Inflammatory macrophage treated with lipopolysaccharide for 1 hour (primary cell): ENCODE measurements around the gene RSU1.
A peak's percentile ranks its signal among the peaks of the same experiment; 100 is the strongest.

Experiments used
- DNase-seq, 2 donors: peaks; one replicate each; pipeline ENCODE4 v3.0.0-alpha.2; 2020 to 2022

RSU1 gene

DNA sequence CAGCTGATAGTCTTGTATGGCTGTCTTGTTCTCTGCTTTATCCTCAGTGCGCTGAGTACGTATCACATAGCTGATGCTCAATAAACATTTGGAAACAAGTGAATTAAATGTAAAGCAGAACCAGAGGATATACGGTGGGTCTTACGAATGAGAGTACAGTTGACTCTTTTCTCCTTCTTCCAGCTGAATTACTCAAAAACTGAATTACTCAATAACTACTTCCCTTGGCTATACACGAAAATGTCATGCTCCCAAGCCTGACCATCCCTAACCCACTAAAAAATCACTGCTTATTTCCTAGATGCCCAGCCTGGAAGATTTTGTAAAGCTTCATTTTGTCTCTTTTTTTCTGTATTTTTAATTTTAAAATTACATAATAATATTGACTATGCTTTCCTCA lies 3.2 kb upstream of the RSU1 start:
- peak; percentile 32 to 48 for DNase-seq

DNA sequence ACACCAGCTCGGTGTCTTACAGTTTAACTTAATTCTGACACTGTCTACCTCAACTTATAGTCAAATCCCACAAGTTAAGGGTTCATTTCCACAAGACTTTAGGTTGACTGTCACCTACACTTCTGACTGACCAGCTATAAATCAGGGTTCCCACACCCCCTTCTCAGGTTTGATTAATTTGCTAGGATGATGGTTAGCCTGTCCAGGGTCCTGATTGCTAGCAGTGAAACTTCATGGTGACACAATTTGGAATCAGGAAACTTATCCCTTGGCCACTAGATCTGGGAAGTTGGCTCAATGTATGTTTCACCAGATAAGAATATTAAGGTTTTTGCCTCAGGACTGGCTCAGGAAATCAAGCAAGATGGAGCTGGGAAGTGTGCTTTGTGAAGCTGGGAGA lies 2.8 kb upstream of the RSU1 start:
- DNase-seq: no peak

DNA sequence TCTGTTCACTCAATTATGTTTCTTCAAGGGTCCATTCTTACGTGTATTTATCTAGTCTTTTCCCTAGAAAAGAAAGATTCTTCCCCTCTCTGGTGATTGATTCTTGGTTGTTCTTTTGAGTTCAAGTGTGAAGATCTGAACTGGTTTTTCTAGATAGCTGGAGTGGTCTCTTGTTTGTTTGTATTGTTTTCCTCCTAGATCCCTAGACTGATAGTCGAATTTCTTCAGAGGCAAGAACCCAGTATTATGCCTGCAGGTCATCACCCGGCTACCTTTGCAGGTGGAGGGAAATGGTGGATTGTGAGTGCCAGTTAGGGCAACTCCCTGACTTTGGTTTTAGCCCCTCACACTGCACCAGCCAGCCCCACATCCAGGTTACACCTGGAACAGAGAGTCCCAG lies 2.2 kb upstream of the RSU1 start:
- no peak for DNase-seq

DNA sequence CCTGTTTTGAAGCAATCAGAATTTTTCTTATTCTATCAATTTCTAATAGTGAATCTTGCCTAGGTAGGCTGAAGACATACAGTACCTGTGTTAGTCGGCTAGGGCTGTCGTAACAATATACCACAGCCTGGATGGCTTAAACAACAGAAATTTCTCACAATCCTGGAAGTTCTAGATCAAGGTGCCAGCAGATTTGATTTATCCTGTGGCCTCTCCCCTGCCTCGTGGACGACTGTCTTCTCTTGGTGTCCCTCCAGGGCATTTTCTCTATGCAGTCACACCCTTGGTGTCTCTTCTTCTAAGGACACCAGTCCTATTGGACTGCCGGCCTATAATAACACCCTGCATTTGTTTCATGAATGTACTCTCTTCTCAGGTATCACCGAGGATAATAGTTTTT lies 1.8 kb upstream of the RSU1 start:
- DNase-seq: no peak

DNA sequence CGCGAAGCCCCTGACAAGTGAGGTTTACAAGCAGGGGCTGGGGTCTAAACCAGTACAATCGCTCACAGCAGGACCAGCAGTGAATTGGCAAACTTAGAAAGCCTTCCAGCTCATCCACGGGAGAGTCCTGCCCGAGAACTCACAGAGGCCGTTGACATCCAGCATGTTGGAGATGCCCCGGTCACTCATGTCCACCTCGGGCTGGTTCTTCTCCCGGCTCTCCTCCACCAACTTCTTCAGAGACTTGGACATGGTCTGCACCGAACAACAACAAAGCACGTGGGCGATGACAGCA lies 447 bp downstream of the RSU1 start:
- DNase-seq: peak in 1 of 2 donors; percentile 51

DNA sequence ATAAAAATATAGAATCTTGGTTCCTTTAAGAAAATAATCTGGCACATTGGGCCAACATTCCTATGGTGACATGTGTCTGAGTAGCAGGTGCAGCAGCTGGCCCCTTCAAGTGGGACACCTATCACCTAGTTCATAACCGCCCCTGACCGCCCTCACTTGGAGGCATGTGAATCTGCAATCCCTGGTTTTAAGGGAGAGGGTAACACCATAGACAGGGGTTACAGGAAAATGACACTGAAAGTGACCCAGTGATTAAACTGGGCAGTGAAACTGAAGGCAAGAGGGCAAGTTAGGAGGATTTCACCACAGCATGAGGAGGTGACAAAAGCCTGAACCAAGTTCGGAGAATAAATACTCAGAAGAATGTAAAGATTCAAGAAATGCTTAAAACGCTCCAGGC lies 1.1 kb downstream of the RSU1 start:
- DNase-seq: peak; percentile 27 to 31

DNA sequence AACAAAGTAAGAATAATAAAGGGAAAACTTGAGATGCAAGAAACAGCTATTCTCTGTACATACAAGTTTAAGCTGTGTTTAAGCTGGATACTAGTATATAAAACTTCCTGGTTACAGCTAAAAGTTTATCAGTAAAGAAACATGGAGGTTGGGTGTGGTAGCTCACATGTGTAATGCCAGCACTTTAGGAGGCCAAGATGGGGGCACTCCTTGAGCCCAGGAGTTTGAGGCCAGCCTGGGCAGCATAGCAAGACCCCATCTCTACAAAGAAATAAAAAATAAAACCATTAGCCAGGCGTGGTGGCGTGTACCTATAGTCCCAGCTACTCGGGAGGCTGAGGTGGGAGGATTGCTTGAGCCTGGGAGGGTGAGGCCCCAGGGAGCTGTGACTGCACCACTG lies 3.2 kb downstream of the RSU1 start:
- DNase-seq: no peak

DNA sequence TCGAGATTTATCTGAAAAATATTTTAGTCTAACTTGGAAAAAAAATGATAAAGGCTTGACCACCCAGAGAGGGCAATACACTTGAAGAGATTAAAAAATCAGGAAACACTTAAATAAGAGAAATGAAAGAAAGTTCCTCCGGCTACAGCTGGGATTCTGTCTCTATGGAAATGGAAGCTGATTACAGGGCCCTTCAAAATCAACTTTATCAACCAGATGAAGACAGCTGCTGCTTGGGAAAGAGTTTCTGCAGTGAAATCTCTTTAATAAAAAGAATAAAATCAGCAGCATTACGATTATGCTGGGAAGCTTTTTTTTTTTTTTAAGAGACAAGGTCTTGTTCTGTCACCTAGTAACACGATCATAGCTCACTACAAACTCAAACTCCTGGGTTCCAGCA lies 4.5 kb downstream of the RSU1 start:
- DNase-seq: no peak

DNA sequence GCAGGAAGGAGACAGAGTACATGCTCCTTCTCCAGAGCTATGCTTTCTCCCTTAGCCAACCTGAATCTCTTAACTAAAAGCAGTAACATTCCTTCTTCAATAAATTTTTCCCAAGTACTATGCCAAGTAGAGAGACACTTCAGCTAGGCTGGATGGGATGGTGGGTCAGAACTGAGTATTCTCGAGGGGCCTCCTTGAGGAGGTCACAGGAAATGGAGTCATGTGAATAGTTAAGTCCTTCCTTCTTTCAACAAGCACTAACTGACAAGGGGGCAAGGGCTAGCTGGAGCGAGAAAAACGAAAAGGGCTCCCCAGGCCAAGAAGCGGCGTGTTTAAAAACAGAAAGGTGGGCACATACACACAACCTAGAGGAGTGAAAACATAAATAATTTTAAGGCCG lies 5.5 kb downstream of the RSU1 start:
- DNase-seq: no peak

DNA sequence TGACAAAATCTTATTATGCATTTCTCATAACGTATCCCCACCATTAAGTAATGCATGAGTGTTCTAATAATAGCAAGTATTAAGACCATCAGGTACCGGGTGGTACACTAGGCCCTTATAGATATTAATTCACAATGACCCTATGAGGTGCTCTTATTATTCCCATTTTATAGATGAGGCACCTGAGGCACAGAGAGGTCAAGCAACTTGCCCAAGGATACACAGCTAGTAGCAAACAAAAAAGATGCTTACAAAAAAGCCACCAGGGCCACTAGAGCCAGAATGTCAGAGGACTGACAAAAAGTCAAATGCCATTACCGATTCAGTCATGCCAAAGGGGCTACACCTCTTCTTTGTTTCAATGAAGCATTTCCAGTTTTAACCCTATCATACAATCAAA lies 5.9 kb downstream of the RSU1 start:
- DNase-seq: no peak

DNA sequence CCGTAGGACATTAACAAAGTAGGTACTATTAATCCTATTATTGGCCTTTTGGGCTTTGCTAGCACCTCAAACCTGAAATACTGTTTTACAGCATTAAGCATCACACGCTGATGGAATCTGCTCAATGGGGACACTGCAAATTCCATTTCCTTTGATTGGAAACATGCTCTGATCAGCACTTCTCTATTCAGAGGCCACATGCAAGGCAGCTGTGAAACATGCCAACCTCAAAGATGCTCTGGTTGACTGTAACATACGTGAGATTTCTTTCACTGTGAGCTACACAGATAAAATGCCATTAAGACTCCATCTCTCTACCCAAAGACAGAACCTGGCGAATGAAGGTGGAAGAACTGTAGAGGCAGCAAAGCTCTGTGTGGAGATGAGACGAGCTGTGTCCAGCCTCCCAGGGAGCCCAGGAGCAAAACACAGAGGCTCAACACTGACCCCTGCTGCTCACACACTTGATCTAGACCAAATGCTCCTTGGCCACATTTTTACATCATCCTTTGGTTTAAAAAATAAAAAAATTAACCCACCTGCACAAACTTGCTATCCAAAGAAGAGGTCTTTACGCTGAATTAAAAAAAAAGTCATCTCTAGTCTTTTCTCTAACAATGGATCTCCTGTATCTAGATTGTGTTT lies 8.0 kb downstream of the RSU1 start:
- peak; percentile 25 to 56 for DNase-seq

DNA sequence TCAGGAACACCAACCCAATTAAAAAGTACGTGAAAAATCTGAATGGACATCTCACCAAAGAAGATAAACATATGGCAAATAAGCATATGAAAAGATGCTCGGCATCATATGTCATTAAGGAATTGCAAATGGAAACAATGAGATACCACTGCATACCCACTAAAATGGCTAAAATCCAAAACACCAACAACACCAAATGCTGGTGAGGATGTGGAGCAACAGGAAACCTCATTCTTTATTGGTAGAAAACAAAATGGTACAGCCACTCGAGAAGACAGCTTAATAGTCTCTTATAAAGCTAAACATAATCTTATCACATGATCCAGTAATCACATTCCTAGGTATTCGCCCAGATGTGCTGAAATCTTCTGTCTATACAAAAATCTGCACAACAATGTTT lies 13.1 kb downstream of the RSU1 start:
- DNase-seq: no peak

DNA sequence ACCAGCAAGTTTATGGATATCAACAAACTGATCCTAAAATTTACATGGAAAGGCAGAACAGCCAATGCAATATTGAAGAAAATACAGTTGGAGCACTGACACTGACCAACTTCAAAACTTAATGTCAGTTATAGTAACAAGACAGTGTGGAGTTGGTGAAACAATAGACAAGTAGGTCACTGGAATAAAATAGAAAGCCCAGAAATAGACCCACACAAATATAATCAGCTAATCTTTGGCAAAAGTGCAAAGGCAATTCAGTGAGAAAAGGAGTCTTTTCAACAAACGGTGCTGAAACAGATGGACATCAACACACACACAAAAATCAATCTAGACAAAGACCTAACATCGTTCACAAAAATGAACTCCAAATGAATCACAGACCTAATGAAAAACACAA lies 13.8 kb downstream of the RSU1 start:
- DNase-seq: no peak

DNA sequence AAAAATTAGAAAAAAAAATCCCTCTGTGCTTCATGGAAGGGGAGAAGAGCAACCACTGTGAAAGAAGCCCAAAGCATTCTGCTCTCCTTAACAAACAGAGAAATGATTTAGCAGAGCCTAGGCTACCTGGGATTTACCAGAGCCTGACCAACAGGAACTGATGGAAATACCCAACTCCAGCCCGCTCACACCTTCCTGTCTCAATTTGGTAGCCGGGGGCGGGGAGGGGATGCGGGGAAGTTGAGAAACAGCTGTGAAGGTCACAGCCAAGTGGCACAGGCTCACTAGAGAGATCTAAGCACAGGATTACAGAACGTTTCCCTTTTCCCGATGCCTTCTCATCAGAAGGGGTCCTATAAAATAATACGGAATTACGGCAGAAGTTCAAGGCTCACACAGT lies 17.6 kb downstream of the RSU1 start:
- peak in 1 of 2 donors; percentile 31 for DNase-seq

DNA sequence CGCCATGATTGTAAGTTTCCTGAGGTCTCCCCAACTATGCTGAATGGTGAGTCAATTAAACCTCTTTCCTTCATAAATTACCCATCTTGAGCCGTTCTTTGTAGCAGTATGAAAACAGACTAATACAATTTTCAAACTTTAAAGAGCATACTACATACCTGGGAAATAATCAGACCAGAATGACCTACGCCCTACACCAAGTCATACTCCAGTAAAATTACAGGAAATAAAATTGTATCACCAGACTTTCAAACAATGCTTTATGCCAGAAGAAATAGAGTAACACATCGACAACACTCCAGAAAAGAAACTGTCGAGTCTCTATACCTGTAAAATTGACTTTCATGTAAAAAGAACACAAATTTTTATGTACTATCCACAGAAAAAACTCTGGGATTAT lies 18.7 kb downstream of the RSU1 start:
- DNase-seq: no peak

DNA sequence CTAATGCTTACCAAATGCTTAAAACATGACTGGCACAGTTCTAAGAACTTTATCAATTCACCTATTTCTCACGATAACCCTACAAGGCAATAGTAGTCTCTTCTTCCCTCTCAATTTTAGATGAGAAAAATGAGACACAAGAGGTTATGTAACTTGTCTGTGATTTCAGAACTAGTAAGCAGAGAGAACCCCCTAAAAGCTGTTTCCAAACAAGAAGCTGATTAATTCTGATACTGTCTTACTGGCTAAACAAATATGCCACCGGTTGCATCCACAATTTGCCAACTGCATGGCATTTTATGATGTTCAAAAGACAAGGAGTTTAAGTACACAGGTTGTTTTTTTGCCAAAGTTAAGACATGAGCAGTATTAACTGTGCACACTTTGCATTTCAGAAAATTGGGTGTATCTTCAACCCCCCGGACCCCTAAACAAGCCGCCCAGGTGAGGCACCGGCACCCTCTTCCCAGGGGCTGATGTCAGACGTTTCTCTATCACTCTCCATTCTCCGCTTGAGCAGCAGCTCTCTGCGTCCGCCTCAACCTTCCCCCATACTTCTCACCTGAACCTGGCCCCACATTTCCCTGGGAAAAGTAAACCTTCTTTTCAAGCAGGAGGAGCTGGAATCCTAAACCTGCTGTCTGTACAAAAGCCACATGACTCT lies 21.7 kb downstream of the RSU1 start:
- no peak for DNase-seq

DNA sequence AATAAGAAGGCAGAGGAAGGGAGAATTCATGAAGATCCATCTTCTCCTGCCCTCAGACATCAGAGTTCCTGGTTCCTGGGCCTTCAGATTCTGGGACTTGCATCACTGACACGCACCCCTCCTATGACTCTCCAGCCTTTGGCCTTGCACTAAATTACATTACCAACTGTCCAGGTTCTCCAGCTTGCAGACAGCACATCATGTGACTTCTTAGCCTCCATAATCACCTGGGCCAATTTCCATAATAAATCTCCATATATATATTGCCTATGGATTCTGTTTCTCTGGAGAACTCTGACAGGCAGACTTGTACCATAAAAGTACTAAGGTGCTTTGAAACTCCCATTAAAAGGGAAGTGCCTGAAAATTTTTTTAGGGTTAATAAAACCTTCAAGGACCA lies 23.2 kb downstream of the RSU1 start:
- no peak for DNase-seq

DNA sequence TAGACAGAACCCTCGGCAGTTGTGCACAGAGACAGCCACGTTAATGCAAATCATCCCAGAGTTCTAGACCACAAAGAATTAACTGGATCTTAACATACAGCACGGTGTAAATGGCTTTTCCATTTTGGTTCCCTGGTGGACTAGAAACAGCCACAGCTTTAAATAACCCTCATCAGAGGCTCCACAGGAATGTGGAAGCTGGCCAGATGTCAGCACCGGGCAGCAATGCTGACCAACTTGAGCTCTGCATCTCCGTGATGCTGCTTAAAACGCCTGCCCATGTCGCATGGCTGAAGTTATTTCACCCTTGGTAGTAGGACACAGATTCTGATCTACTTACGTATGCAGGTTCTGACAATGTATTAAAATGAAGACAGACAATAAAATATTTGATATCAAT lies 24.5 kb downstream of the RSU1 start:
- no peak for DNase-seq

DNA sequence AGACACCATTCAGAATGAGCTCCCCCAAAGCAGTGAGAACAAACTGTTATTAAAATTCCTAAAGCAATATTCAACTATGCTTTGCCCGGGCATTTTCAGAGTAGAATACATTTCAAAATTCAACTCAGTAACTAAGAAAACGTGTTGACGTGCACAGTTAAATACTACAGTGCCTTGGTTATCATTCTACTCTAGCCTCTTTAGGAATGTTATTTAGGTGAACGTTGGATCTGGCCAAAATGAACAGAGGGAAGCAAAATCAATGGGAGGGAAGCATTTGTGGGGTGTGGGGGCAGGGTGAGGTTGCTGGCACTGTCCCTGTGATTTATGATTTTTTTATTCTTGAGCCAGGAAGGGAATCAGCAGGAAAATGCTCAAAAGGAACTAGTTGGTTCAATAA lies 27.5 kb downstream of the RSU1 start:
- DNase-seq: no peak

DNA sequence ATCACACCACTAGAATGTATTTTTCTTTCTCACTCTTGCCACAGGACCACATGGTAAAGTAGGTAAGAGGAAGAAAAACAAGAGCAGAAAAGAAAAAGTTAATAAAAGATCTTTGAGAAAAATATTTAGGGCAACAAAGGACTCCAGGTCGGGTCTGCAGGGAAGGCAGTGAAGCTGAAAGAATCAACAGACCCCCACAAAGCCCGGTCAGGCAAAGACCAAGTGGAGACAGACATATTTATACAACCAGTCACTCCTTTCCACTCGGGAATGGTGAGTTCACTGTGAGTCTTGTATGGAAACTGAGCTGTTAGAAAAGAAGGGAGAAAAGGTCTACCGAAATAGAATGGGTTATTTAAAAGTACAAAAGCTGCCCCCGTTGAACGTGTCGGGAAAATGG lies 28.0 kb downstream of the RSU1 start:
- DNase-seq: no peak

DNA sequence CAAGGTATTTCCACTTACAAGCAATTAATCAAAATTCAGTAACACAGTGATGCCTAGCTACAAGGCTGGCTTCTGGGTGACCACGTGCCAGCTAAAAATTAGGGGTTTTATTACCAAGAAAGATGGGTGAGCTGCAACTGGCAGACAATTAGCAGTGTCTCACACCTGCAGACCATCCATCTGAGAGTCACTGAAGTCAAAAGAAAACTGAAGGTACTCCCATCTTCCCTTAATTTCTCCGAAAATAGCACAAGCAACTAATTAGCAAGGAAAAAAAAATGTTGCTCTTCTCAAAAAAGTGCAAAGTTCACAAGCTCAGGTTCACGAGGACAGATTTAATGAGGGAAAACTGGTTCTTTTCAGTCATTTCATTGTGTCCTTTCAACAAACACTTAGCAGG lies 28.4 kb downstream of the RSU1 start:
- DNase-seq: no peak

DNA sequence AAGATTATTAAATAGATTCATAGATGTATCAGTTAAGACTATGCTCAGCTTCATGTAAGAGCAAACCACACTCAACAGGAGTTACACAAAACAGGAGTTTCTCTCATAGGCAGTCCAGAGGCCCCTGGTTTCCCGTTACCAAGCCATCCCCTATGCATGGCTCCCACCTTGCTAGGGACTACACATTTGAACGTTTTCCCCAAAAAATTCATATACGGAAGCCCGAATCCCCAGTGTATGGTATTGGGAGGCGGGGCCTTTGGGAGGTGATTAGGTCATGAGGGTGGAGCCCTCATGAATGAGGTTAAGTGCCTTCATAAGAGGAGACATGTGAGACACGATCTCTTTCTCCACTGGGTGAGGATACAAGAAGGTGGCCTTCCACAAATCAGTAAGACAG lies 29.1 kb downstream of the RSU1 start:
- DNase-seq: no peak

DNA sequence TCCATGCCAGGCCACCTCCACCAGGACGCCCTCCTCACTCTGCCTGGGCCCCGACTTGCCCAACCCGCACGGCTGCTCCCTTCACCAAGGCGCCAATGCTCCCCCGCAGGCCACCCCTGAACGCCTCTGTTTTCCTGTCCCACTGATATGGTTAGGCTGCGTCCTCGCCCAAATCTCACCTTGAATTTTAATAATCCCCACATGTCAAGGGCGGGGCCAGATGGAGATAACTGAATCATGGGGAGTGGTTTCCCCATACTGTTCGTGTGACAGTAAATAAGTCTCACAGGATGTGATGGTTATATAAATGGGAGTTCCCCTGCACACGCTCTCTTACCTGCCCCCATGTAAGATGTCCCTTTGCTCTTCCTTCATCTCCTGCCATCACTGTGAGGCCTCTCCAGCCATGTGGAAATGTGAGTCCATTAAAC lies 29.8 kb downstream of the RSU1 start:
- no peak for DNase-seq

DNA sequence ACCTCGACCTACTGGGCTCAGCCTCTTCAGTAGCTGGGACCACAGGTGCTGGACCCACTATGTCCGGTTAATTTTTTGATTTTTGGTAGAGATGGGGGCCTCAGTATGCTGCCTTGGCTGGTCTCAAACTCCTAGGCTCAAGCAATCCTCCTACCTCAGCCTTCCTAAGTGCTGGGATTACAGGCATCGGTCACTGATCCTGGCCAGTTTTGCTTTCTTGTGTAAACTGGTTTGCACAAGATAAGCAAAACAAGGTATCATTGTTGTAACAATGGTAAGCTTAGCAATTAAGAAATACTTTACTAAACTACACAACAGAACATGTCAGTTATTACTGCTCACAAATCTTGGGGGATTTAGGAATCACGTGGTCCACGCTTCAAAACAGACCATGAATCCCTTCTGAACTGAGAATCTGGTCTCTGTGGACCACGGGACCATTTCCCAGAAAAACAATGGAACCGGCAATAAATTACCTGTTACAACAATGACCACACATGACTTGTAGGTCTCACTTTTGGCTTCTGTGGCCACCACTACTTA lies 36.8 kb downstream of the RSU1 start:
- DNase-seq: no peak

DNA sequence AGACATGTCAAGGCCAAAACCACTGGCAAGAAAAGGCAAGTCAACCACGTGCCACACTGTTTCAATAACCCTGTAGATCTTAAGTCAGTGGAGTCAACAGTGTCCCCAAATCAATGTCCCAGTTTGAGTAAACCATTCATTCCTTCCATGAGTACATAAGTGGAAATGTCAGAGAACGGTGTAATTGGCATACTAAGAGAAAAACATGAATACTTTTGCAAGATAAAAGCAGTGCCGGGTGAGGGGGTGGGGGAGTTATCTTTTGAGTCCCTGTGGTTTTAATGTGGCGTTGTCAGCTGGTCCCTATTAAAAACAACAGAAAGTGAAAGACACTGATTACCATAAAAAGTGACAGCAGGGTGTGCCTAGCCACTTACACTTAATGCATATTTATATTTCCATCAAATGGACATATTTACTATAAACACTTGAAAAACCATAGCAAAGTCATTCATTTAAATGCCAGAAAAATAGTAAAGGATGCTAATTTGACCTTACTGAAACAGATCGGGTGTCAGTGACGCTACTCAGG lies 37.8 kb downstream of the RSU1 start:
- DNase-seq: no peak
